ENCODE measurements around the gene LACTB. TPM values are rescaled to one million over a fixed set of nuclear protein-coding genes. Genes with fewer than 3 reads are reported as not detected.

LACTB gene
- total RNA-seq, 1 donor = 37.7 TPM

DNA sequence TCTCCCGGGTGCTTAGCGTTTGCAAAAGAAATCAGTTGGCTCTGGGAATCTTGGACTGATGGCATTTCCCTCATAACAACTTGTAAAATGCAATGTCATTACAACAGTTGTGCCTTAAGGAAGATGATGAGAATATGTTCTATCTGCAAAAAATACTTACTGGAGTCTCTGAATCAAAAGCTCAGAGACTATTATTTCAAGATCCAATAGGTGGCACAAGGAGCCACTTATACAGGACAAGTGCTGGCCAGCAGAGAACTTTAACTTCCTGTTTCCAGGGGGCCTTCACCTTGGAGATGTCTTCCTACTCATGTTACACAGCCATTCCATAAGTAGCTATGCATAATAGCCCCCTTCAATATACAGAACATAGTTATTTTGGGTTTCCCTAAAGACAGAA, 44.6 kb downstream of the LACTB start:
- H3K9me3 ChIP-seq (ENCODE audit: low read depth, low read length) = no peaks in the 10 kb centered on the region
- H3K27me3 ChIP-seq (ENCODE audit: insufficient read depth, low read length) = no peaks in the 10 kb centered on the region
- H3K4me3 ChIP-seq (ENCODE audit: low read length) = no peak overlapping the region
- no peaks in the 10 kb centered on the region for H3K4me1 ChIP-seq (ENCODE audit: insufficient read depth, low read length)

DNA sequence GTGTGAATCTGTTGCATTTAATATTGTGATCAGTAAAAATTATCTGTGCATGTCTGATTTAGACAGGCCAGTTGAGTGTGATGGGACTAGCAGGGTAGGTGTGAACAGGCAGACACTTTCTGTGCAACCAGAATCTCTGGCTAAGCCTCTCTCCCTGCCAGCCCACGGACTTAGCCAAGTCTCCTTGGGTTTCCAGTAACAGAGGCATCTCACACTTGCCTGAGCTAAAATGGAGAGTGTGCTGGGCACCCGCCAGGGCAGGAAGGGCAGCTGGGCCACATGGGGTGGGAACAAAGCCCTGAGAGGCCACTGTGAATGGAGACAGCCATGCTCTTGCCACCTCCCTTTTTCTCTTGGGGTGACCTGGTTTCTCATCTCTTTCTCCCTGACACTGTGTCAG, 48.1 kb downstream of the LACTB start:
- Histone ChIP-seq H3K4me1 (ENCODE audit: insufficient read depth, low read length) (no peaks in the 10 kb centered on the region), H3K9me3 (ENCODE audit: low read depth, low read length) (no peaks in the 10 kb centered on the region), H3K27me3 (ENCODE audit: insufficient read depth, low read length) (no peaks in the 10 kb centered on the region), H3K4me3 (ENCODE audit: low read length) (no peak overlapping the region)

DNA sequence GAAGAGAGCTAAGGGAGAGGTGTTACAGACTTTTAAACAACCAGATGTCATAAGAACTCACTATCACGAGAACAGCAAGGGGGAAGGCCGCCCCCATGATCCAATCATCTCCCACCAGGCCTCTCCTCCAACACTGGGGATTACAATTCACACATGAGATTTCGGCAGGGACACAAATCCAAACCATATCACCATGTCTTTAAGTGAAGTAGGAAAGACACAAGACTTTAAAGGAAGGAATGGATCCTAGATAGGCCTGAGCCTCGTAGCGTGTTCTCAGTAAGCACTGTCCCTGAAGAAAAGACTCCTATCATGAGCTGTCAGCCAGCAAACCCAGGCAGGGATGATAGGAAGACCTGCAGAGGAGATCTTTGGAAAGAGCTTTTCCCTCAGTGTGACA, 50.7 kb downstream of the LACTB start:
- no peaks in the 10 kb centered on the region for H3K9me3 ChIP-seq (ENCODE audit: low read depth, low read length)
- H3K27me3 ChIP-seq (ENCODE audit: insufficient read depth, low read length) = no peaks in the 10 kb centered on the region

DNA sequence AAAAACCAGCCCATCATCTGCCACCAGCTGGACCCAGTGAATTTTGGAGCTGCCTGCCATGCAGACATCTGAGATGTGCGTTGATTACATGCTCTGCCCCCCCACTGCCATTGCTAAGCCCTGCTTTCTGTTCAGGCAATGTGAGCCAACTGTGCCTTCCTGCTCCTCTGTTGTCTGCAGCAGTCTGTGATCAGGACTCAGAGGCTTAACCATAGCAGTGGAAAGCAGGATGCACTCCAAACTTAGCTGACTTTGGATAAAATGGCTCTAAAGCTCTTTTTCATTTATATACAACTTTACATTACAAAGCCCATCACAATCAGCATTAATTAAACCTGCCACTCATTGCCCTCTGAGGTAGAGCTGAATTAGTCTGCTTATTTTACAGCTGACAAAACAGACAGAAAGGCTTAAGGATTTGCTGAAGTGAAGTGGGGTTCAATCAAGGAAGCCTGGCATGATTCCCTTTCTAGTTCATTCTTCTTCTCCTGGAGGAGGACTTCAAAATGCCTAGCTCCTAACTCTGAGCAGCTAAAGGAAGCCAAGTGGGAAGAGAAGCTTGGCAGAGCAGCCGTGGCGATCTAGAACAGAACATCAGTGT, 51.3 kb downstream of the LACTB start:
- no peaks in the 10 kb centered on the region for H3K4me1 ChIP-seq (ENCODE audit: insufficient read depth, low read length)
- no peaks in the 10 kb centered on the region for H3K27me3 ChIP-seq (ENCODE audit: insufficient read depth, low read length)
- H3K9me3 ChIP-seq (ENCODE audit: low read depth, low read length) = no peaks in the 10 kb centered on the region
- no peak overlapping the region for H3K4me3 ChIP-seq (ENCODE audit: low read length)

More for the DNA sequence above, 50.7 kb downstream of the LACTB start:
- Histone ChIP-seq H3K4me1 (ENCODE audit: insufficient read depth, low read length) (no peaks in the 10 kb centered on the region), H3K4me3 (ENCODE audit: low read length) (no peak overlapping the region)

GRCh38 chr15:63176302-63176701, 54.6 kb downstream of the LACTB start:
- no peaks in the 10 kb centered on the region for H3K9me3 ChIP-seq (ENCODE audit: low read depth, low read length)
- H3K27me3 ChIP-seq (ENCODE audit: insufficient read depth, low read length) = no peaks in the 10 kb centered on the region
- H3K4me3 ChIP-seq (ENCODE audit: low read length) = no peak overlapping the region
- H3K4me1 ChIP-seq (ENCODE audit: insufficient read depth, low read length) = no peaks in the 10 kb centered on the region

GRCh38 chr15:63178034-63178433, 56.4 kb downstream of the LACTB start:
- no peak overlapping the region for H3K4me3 ChIP-seq (ENCODE audit: low read length)
- no peaks in the 10 kb centered on the region for H3K9me3 ChIP-seq (ENCODE audit: low read depth, low read length)

DNA sequence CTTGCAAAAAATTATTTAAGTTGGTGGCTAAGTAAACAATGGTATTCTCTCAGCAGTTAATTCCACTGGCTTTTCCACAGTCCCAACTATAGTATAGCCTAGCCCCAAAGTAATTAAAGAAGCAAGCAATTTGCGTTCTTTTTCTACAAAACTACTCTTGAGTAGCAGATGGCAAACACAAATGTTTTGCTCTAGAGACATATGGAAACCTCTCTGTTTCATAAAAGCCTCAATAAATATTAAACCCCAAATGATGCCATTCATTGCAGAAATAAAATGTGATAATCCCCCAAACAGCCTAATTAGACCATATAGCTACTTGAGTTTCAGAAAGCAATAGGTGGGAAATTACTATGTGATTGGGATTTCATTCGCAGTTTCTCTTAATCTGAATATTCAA, 59.1 kb downstream of the LACTB start:
- Histone ChIP-seq H3K4me1 (ENCODE audit: insufficient read depth, low read length) (no peaks in the 10 kb centered on the region), H3K4me3 (ENCODE audit: low read length) (no peak overlapping the region), H3K9me3 (ENCODE audit: low read depth, low read length) (no peaks in the 10 kb centered on the region), H3K27me3 (ENCODE audit: insufficient read depth, low read length) (no peaks in the 10 kb centered on the region)

More at GRCh38 chr15:63178034-63178433, 56.4 kb downstream of the LACTB start:
- H3K27me3 ChIP-seq (ENCODE audit: insufficient read depth, low read length) = no peaks in the 10 kb centered on the region
- H3K4me1 ChIP-seq (ENCODE audit: insufficient read depth, low read length) = no peaks in the 10 kb centered on the region

DNA sequence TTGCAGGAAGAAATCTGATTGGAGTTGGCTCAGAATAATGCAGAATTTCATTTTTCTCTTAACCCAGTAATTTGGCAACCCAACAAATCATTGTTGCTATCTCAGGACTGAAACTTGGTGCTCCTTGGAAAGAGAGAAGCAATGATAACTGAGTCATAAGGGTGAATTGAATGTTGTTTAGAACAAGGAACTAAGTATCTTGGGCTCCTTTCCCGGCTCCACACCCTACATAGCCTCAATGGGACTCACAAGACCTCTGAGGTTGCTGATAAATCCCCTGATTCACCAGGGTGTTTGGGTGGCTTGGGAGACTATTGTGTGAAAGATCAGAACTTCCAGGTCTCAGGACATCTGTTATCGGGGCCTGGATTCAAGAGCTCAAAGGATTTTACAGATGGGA, 60.0 kb downstream of the LACTB start:
- Histone ChIP-seq H3K9me3 (ENCODE audit: low read depth, low read length) (no peaks in the 10 kb centered on the region), H3K4me1 (ENCODE audit: insufficient read depth, low read length) (no peaks in the 10 kb centered on the region), H3K4me3 (ENCODE audit: low read length) (no peak overlapping the region), H3K27me3 (ENCODE audit: insufficient read depth, low read length) (no peaks in the 10 kb centered on the region)

- peaks cover 7% of the 10 kb centered on the region for H3K4me1 ChIP-seq (ENCODE audit: insufficient read depth, low read length)
- no peaks in the 10 kb centered on the region for H3K27me3 ChIP-seq (ENCODE audit: insufficient read depth, low read length)
- no peaks in the 10 kb centered on the region for H3K9me3 ChIP-seq (ENCODE audit: low read depth, low read length)
- H3K4me3 ChIP-seq (ENCODE audit: low read length) = no peak overlapping the region
These were observed 63.5 kb downstream of the LACTB start for GRCh38 chr15:63185206-63185605.

GRCh38 chr15:63186065-63186464, 64.4 kb downstream of the LACTB start:
- H3K27me3 ChIP-seq (ENCODE audit: insufficient read depth, low read length) = no peaks in the 10 kb centered on the region
- no peaks in the 10 kb centered on the region for H3K9me3 ChIP-seq (ENCODE audit: low read depth, low read length)
- H3K4me3 ChIP-seq (ENCODE audit: low read length) = no peak overlapping the region
- peaks cover 14% of the 10 kb centered on the region for H3K4me1 ChIP-seq (ENCODE audit: insufficient read depth, low read length)

- Histone ChIP-seq H3K4me3 (ENCODE audit: low read length) (no peak overlapping the region), H3K27me3 (ENCODE audit: insufficient read depth, low read length) (no peaks in the 10 kb centered on the region), H3K9me3 (ENCODE audit: low read depth, low read length) (no peaks in the 10 kb centered on the region), H3K4me1 (ENCODE audit: insufficient read depth, low read length) (peaks cover 30% of the 10 kb centered on the region)
These were observed 66.0 kb downstream of the LACTB start for GRCh38 chr15:63187589-63188226.

- H3K4me1 ChIP-seq (ENCODE audit: insufficient read depth, low read length) = peaks cover 37% of the 10 kb centered on the region
- peak overlapping the region; percentile 89 for H3K4me3 ChIP-seq (ENCODE audit: low read length)
- H3K27me3 ChIP-seq (ENCODE audit: insufficient read depth, low read length) = no peaks in the 10 kb centered on the region
- H3K9me3 ChIP-seq (ENCODE audit: low read depth, low read length) = no peaks in the 10 kb centered on the region
These were observed 66.7 kb downstream of the LACTB start for GRCh38 chr15:63188247-63188925.

DNA sequence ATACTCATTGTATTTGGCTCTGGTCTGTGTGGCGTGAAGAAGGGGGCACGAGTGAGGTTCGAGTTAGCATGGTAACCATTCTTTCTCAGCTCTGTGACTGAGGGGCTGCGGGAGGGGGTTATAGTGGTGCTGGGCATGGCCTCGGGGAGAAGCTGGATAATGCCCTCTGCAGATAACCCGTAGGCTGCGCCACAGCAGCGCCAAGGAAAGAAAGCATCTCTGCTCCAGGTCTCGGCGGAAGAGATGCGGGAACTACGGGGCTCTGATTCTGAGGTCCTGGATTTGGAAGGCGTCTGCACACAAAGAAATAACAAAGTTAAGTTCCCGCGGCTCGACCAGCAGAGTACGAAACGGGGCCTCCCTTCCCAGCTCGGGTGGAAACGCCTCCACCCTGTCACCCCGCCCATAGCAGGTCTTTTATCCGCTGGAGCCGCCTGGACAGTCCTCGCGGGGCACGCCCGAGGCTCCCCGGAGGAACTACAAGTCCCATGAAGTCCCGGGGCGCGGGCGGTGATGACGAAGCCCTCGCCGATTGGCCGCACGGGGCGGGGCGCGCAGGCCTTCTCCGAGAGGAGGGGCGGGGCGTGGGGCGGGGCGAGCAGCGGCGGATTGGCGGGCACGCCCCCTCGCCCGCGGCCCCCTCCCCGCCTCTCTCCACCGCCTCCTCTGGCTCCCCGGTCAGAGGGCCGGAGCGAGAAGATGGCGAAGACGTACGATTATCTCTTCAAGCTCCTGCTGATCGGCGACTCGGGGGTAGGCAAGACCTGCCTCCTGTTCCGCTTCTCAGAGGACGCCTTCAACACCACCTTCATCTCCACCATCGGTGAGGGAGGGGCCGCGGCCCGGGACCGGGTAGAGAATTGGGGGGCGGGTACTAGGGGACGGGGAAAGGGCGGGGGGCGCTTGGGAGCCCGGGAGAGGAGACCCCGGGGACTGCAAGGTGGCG, 67.5 kb downstream of the LACTB start, which contains the start of gene RAB8B:
RAB8B (plus strand) TSS at position 681 of the 946 bp plus-strand sequence; CDS start at position 700, 19 bp downstream.
- H3K4me3 ChIP-seq (ENCODE audit: low read length) = peak within 1 kb of the TSS; percentile 89
- no peaks in the 10 kb centered on the region for H3K9me3 ChIP-seq (ENCODE audit: low read depth, low read length)
- no peaks in the 10 kb centered on the region for H3K27me3 ChIP-seq (ENCODE audit: insufficient read depth, low read length)
- peaks cover 45% of the 10 kb centered on the region for H3K4me1 ChIP-seq (ENCODE audit: insufficient read depth, low read length)

DNA sequence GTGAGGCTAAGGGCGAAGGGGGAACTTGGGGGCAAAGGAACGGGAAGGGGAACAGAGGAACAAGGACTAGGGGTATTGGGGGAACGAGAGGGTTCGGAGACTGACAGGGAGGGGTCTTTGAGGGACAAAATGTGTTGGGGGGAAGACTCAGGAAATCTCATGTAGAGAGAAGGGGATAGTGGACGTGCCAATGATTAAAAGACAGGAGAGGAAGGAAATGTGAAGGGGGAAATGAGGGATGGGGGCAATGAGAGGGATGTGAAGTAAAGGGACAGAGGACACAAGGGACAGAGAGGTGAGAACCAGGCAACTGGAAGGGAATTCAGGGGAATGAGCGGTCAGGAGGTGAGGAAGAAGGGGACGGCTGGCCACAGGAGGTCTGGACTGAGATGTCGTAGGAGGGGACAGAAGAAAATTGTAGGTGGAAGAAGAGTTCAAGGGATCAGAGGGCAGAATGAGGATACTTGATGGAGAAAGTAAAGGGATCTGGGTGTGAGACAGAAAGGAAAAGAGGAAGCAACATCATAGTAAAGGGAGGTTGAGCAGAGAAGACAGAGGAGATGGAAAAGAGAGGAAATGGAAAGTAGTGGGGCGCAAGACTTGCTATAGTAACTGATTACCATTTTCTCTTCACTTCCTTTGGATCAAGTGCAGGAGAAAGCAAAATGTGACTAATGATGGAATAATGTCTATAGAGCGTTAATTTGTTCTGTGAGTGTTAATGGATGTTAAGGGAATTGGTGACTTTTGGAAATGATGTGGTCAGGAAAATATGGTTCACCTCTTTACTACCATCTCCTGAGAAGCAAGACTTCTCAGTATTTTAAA, 68.5 kb downstream of the LACTB start:
- H3K4me1 ChIP-seq (ENCODE audit: insufficient read depth, low read length) = peaks cover 53% of the 10 kb centered on the region
- H3K9me3 ChIP-seq (ENCODE audit: low read depth, low read length) = no peaks in the 10 kb centered on the region
- no peaks in the 10 kb centered on the region for H3K27me3 ChIP-seq (ENCODE audit: insufficient read depth, low read length)
- peak overlapping the region; percentile 89 for H3K4me3 ChIP-seq (ENCODE audit: low read length)
